Measurements from ENCODE around the gene MLC1.

Gene MLC1

DNA sequence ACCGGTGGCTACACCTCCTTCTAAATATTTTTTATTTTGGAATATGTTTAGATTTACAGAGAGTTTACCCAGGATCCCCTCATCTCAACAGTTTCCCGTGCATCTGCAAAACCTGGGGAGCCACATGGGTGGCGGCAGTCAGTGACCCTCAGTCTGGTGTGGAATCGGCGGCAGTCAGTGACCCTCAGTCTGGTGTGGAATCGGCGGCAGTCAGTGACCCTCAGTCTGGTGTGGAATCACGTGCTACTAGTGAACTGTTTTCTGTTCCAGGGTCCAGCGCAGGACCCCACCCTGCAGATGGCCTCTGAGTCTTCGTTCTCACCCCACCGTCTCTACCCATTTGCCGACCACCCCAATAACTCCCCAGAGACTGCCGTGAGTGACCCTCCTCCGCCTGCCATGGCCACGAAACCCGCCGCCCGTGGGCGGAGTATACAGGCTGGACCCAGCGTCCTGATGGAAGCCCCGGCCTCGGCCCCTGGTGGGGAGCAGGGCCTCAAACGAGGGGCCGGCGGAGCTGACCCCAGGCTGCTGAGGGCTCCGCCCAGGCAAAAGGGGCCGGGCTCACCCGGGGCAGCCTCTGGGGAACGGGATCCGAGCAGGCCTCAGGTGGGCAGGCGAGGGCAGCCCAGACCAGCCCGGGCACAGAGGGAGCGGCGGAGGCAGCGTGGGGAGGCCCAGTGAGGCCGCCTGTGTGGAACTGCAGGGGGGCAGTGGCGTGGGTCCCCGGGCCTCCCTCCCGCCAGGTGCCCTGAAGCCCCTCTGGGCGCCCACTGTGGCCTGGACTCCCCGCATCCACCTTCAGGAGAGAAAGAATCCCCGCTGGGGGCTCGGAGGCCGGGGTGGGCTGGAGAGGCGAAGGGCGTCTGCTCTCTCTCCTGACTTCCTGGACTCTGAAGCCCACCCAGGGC is 75.2 kb downstream of the MLC1 start:
- no peak overlapping the region for H3K27ac ChIP-seq (ENCODE audit: poor library complexity, severe bottlenecking)
- H3K9me3 ChIP-seq (ENCODE audit: severe bottlenecking), result no peaks in the 10 kb centered on the region
- no peak for DNase-seq (ENCODE audit: low spot score)
- peaks cover 37% of the 10 kb centered on the region for H3K27me3 ChIP-seq (ENCODE audit: insufficient read depth, poor library complexity, severe bottlenecking)
- no peak overlapping the region for H3K4me3 ChIP-seq (ENCODE audit: severe bottlenecking)
- H3K36me3 ChIP-seq (ENCODE audit: low read depth), result no peaks in the 10 kb centered on the region
- H3K4me1 ChIP-seq (ENCODE audit: insufficient read depth, poor library complexity, severe bottlenecking), result no peaks in the 10 kb centered on the region
- no peak for TF ChIP-seq CTCF (IDR thresholded peaks at IDR 0.05; ENCODE audit: poor library complexity, severe bottlenecking)
- ATAC-seq (ENCODE audit: low read depth), result no peak

All from RWPE2 (cell line).